ENCODE data around the gene TLCD5. TPM values are rescaled to one million over a fixed set of nuclear protein-coding genes. Genes with fewer than 3 reads are reported as not detected.

The TLCD5 gene
- total RNA-seq, 6 experiments from 2014 or later: 7.8 to 10.2 (median 8.6) TPM

DNA sequence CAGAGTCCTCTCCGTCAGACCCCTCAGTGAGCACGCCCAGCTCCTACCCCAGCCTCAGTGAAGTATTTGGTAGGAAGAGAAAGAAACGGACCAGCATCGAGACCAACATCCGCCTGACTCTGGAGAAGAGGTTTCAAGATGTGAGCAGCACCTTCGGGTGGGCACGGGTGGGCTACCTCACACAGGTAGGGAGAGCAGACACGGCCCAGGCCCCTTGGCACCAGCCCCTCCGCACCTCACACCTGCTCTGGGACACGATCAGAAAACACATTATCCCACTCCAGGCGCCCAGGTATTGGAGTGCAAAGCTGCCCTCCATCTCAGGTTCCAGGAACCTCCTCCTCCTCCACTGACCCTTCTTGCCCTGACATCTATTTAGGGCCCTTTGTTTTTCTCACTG is 17.6 kb upstream of the TLCD5 start:
- Mint-ChIP-seq H3K27ac (no peak overlapping the region), H3K36me3 (ENCODE audit: low read depth) (no peaks in the 10 kb centered on the region), H3K27me3 (ENCODE audit: insufficient read depth) (peaks cover 2% of the 10 kb centered on the region; the same call in 1 of the 2 replicates), H3K4me3 (no peak overlapping the region), H3K4me1 (ENCODE audit: low read depth) (peaks cover 29% of the 10 kb centered on the region), H3K9me3 (no peaks in the 10 kb centered on the region)
- TF ChIP-seq, protein P1, sequence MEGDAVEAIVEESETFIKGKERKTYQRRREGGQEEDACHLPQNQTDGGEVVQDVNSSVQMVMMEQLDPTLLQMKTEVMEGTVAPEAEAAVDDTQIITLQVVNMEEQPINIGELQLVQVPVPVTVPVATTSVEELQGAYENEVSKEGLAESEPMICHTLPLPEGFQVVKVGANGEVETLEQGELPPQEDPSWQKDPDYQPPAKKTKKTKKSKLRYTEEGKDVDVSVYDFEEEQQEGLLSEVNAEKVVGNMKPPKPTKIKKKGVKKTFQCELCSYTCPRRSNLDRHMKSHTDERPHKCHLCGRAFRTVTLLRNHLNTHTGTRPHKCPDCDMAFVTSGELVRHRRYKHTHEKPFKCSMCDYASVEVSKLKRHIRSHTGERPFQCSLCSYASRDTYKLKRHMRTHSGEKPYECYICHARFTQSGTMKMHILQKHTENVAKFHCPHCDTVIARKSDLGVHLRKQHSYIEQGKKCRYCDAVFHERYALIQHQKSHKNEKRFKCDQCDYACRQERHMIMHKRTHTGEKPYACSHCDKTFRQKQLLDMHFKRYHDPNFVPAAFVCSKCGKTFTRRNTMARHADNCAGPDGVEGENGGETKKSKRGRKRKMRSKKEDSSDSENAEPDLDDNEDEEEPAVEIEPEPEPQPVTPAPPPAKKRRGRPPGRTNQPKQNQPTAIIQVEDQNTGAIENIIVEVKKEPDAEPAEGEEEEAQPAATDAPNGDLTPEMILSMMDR (IDR thresholded peaks at IDR 0.05): no peak
- no peak for DNase-seq

DNA sequence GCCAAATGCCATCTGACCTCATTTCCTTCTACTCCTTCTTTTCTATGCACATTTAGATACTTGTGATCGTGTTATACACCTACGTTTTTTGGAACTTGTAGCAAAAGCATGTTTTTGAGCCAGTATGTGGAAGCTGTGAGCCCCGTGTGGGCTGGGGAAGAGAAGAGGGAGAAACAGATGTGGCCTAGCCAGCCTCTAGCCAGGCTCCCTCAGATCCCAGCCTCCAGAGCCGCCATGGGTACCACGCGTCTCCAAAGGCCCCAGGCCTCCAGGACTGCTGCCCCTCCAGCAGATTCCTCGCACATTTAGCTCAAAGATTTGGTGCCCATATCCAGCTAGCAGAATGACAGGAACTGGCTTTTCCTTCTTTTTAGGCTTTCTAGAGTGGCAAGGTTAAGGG is 17.0 kb upstream of the TLCD5 start:
- Mint-ChIP-seq H3K27me3 (ENCODE audit: insufficient read depth) (peaks cover 1% of the 10 kb centered on the region; the same call in 1 of the 2 replicates), H3K4me3 (no peak overlapping the region), H3K36me3 (ENCODE audit: low read depth) (no peaks in the 10 kb centered on the region), H3K4me1 (ENCODE audit: low read depth) (peaks cover 29% of the 10 kb centered on the region), H3K27ac (no peak overlapping the region), H3K9me3 (no peaks in the 10 kb centered on the region)
- DNase-seq: no peak
- TF ChIP-seq, protein P1 (IDR thresholded peaks at IDR 0.05): no peak

DNA sequence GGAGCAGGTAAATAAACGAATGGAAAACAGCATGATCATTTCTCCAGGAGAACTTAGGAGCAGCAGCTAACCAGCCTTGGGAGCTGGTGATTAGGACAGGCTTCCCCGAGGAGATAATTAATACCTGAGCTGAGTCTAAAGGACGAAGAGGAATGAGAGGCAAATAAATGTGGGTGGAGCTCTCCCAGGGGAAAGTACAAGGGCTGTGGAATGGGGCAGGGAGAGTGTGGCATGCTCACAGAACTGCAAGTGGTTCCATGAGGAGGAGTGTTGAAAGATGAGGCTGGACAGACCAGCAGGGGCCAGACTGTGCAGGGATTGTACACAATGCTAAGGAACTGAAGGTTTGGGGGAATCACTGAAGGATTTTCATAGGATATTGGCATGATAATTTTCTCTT is 14.2 kb upstream of the TLCD5 start:
- no peak overlapping the region for H3K27ac Mint-ChIP-seq
- no peaks in the 10 kb centered on the region for H3K9me3 Mint-ChIP-seq
- peaks cover 12% of the 10 kb centered on the region for H3K4me1 Mint-ChIP-seq (ENCODE audit: low read depth)
- DNase-seq: no peak
- H3K4me3 Mint-ChIP-seq: no peak overlapping the region
- peaks cover 7% of the 10 kb centered on the region; the same call in 1 of the 2 replicates for H3K27me3 Mint-ChIP-seq (ENCODE audit: insufficient read depth)
- no peaks in the 10 kb centered on the region for H3K36me3 Mint-ChIP-seq (ENCODE audit: low read depth)
- TF ChIP-seq, protein P1 (IDR thresholded peaks at IDR 0.05): no peak

DNA sequence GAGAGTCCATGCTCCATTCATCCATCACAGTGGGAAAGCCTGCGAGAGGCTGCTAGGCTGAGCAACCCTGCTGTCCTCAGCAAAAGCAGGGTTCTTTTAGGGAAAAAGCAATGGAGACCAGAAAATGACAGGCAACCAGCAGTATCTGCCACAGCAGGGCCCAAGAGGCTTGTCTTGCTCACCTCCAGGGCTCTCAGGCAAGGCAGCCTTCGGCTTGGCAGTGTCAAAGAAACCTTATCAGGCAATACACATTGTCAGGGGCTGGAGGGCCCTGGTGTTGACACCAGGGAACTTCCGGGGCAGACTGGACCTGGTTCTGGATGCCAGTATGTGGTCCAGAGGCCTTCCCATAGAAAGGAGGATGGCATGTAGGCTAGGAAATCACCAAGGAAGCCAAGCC is 10.2 kb upstream of the TLCD5 start:
- TF ChIP-seq, protein P1 (IDR thresholded peaks at IDR 0.05): no peak
- Mint-ChIP-seq H3K9me3 (no peaks in the 10 kb centered on the region), H3K27me3 (ENCODE audit: insufficient read depth) (peaks cover 6% of the 10 kb centered on the region)

DNA sequence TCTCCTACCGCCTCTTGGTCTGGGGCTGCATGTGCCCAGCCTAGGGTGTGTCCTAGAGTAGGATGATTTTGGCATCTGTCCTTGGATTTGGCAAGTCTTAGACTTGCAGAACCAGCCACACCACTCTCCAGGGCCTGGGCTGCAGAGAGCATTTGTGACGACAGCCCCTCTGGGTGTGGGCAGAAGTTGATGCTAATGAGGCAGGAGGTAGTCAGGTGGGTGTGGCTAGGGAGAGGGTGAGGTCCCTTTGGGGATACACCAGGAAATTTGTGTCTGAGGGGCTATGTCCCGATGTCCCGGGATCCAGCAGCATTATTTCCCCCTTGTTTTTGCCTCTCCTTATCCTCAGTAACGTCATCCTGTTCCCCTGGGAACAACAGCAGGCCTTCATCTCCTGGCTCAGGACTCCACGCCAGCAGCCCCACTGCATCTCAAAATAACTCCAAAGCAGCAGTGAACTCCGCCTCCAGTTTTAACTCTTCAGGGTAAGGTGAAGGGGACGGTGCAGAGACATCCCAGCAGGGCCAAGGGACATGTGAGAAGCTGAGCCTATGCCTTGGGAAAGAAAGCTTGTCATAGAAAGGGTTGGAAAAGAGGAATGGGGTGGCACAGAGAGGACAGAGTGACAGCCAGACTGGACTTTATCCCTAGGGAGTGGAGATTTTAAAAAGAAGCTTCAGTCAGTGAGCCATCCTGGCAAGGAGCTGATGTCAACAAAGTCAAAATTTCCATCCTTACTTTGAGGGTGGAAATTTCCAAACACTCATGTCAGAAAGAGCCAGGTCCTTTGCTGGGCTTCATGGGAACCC is 8.0 kb upstream of the TLCD5 start:
- Mint-ChIP-seq H3K9me3 (no peaks in the 10 kb centered on the region), H3K27me3 (ENCODE audit: insufficient read depth) (peaks cover 6% of the 10 kb centered on the region), H3K36me3 (ENCODE audit: low read depth) (no peaks in the 10 kb centered on the region), H3K4me1 (ENCODE audit: low read depth) (peaks cover 7% of the 10 kb centered on the region), H3K27ac (no peak overlapping the region), H3K4me3 (no peak overlapping the region)
- no peak for DNase-seq
- TF ChIP-seq, protein P1 (IDR thresholded peaks at IDR 0.05): no peak

More for the DNA sequence above, 10.2 kb upstream of the TLCD5 start:
- H3K36me3 Mint-ChIP-seq (ENCODE audit: low read depth): no peaks in the 10 kb centered on the region
- peaks cover 7% of the 10 kb centered on the region for H3K4me1 Mint-ChIP-seq (ENCODE audit: low read depth)
- DNase-seq: no peak
- H3K4me3 Mint-ChIP-seq: no peak overlapping the region
- H3K27ac Mint-ChIP-seq: no peak overlapping the region

Data from HFFc6 (cell line).